ENCODE measurements around the gene SCRN3. TPM values are rescaled to one million over a fixed set of nuclear protein-coding genes. Genes with fewer than 3 reads are reported as not detected.
"Not testable (repeated sequence)": the region's sequence is repeated elsewhere in the genome, so short reads cannot be mapped to it uniquely, and the experiment has no call there.

SCRN3 gene
- total RNA-seq, 1 donor from 2014 or later = 17.3 TPM

GRCh38 chr2:174385201-174385600 is 10.3 kb upstream of the SCRN3 start:
- no peak overlapping the region for H3K27ac Mint-ChIP-seq
- peaks cover 41% of the 10 kb centered on the region for H3K36me3 Mint-ChIP-seq (ENCODE audit: low read depth)
- no peak for DNase-seq (ENCODE audit: low spot score)
- H3K4me3 Mint-ChIP-seq (ENCODE audit: low read depth) = no peak overlapping the region
- H3K27me3 Mint-ChIP-seq (ENCODE audit: low read depth) = no peaks in the 10 kb centered on the region
- peaks cover 3% of the 10 kb centered on the region for H3K9me3 Mint-ChIP-seq
- intact Hi-C loops (cut with micrococcal nuclease) = no loop called here
- H3K4me1 Mint-ChIP-seq (ENCODE audit: low read depth) = peaks cover 7% of the 10 kb centered on the region

- H3K4me1 Mint-ChIP-seq (ENCODE audit: low read depth) = peaks cover 19% of the 10 kb centered on the region
- H3K36me3 Mint-ChIP-seq (ENCODE audit: low read depth) = peaks cover 47% of the 10 kb centered on the region
- H3K4me3 Mint-ChIP-seq (ENCODE audit: low read depth); H3K27me3 Mint-ChIP-seq (ENCODE audit: low read depth); DNase-seq (ENCODE audit: low spot score); intact Hi-C loops (cut with micrococcal nuclease); H3K27ac Mint-ChIP-seq; H3K9me3 Mint-ChIP-seq: not testable (repeated sequence)
Observed at GRCh38 chr2:174388706-174389105, 6.8 kb upstream of the SCRN3 start.

GRCh38 chr2:174389542-174389941 is 6.0 kb upstream of the SCRN3 start:
- no peak overlapping the region for H3K27ac Mint-ChIP-seq
- H3K9me3 Mint-ChIP-seq = peaks cover 3% of the 10 kb centered on the region
- H3K36me3 Mint-ChIP-seq (ENCODE audit: low read depth) = peaks cover 50% of the 10 kb centered on the region

GRCh38 chr2:174390303-174390702 is 5.2 kb upstream of the SCRN3 start:
- not testable (repeated sequence) for H3K27ac Mint-ChIP-seq; H3K27me3 Mint-ChIP-seq (ENCODE audit: low read depth); DNase-seq (ENCODE audit: low spot score); H3K9me3 Mint-ChIP-seq; H3K4me3 Mint-ChIP-seq (ENCODE audit: low read depth)
- H3K36me3 Mint-ChIP-seq (ENCODE audit: low read depth) = peaks cover 50% of the 10 kb centered on the region
- intact Hi-C loops (cut with micrococcal nuclease) = loop anchor here (10.0 kb wide), 1 partner anchor 294 kb away; no protein-coding TSS in a partner anchor
- H3K4me1 Mint-ChIP-seq (ENCODE audit: low read depth) = peaks cover 26% of the 10 kb centered on the region

More at GRCh38 chr2:174389542-174389941, 6.0 kb upstream of the SCRN3 start:
- intact Hi-C loops (cut with micrococcal nuclease) = no loop called here
- H3K27me3 Mint-ChIP-seq (ENCODE audit: low read depth) = no peaks in the 10 kb centered on the region
- no peak overlapping the region for H3K4me3 Mint-ChIP-seq (ENCODE audit: low read depth)
- no peak for DNase-seq (ENCODE audit: low spot score)
- H3K4me1 Mint-ChIP-seq (ENCODE audit: low read depth) = peaks cover 23% of the 10 kb centered on the region

GRCh38 chr2:174392706-174393105 is 2.8 kb upstream of the SCRN3 start:
- no peak for DNase-seq (ENCODE audit: low spot score)
- intact Hi-C loops (cut with micrococcal nuclease) = loop anchor here (10.0 kb wide), 1 partner anchor 292 kb away; no protein-coding TSS in a partner anchor
- H3K27ac Mint-ChIP-seq = no peak overlapping the region
- H3K9me3 Mint-ChIP-seq = peaks cover 3% of the 10 kb centered on the region
- H3K4me1 Mint-ChIP-seq (ENCODE audit: low read depth) = peaks cover 32% of the 10 kb centered on the region
- H3K4me3 Mint-ChIP-seq (ENCODE audit: low read depth) = peak overlapping the region; percentile 21
- no peaks in the 10 kb centered on the region for H3K27me3 Mint-ChIP-seq (ENCODE audit: low read depth)
- peaks cover 43% of the 10 kb centered on the region for H3K36me3 Mint-ChIP-seq (ENCODE audit: low read depth)

- peak overlapping the region; percentile 99 for H3K27ac Mint-ChIP-seq
- peaks cover 22% of the 10 kb centered on the region for H3K36me3 Mint-ChIP-seq (ENCODE audit: low read depth)
- H3K9me3 Mint-ChIP-seq = no peaks in the 10 kb centered on the region
- H3K4me3 Mint-ChIP-seq (ENCODE audit: low read depth) = peak overlapping the region; percentile 99
- no peaks in the 10 kb centered on the region for H3K27me3 Mint-ChIP-seq (ENCODE audit: low read depth)
- no peak for DNase-seq (ENCODE audit: low spot score)
- intact Hi-C loops (cut with micrococcal nuclease) = loop anchor here (5.0 to 10.0 kb wide), 4 partner anchors 96 to 434 kb away; partner anchors contain the start of gene OLA1
- H3K4me1 Mint-ChIP-seq (ENCODE audit: low read depth) = peaks cover 27% of the 10 kb centered on the region
Observed at GRCh38 chr2:174395969-174396630, 570 bp downstream of the SCRN3 start.

- H3K4me1 Mint-ChIP-seq (ENCODE audit: low read depth) = peaks cover 19% of the 10 kb centered on the region
- H3K36me3 Mint-ChIP-seq (ENCODE audit: low read depth) = peaks cover 21% of the 10 kb centered on the region
- intact Hi-C loops (cut with micrococcal nuclease) = loop anchor here (5.0 to 10.0 kb wide), 4 partner anchors 95 to 435 kb away; partner anchors contain the start of gene OLA1
Observed at GRCh38 chr2:174397773-174398172, 2.2 kb downstream of the SCRN3 start.

GRCh38 chr2:174399171-174399570 is 3.6 kb downstream of the SCRN3 start:
- intact Hi-C loops (cut with micrococcal nuclease) = loop anchor here (5.0 to 10.0 kb wide), 4 partner anchors 93 to 437 kb away; partner anchors contain the start of gene OLA1

More at GRCh38 chr2:174397773-174398172, 2.2 kb downstream of the SCRN3 start:
- Mint-ChIP-seq H3K27me3 (ENCODE audit: low read depth) (no peaks in the 10 kb centered on the region), H3K9me3 (no peaks in the 10 kb centered on the region), H3K4me3 (ENCODE audit: low read depth) (no peak overlapping the region), H3K27ac (no peak overlapping the region)
- DNase-seq (ENCODE audit: low spot score) = no peak

DNA sequence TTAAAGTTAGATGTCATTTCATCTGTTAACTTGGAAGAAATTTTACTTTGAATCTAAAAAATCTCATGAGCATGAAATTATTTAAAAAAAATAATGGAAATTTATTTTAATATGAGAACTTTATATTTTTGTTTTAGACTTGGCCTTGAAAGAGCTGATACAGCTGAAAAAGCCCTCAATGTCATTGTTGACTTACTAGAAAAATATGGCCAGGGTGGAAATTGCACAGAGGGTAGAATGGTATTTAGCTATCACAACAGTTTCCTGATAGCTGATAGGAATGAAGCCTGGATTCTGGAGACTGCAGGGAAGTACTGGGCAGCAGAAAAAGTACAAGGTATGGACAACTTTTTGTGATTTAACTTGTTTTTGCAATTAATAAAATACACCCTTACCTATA is 5.3 kb downstream of the SCRN3 start:
- no peak for DNase-seq (ENCODE audit: low spot score)
- Mint-ChIP-seq H3K4me3 (ENCODE audit: low read depth) (no peak overlapping the region), H3K4me1 (ENCODE audit: low read depth) (peaks cover 5% of the 10 kb centered on the region), H3K9me3 (no peaks in the 10 kb centered on the region), H3K27me3 (ENCODE audit: low read depth) (no peaks in the 10 kb centered on the region), H3K27ac (no peak overlapping the region), H3K36me3 (ENCODE audit: low read depth) (peaks cover 19% of the 10 kb centered on the region)
- intact Hi-C loops (cut with micrococcal nuclease) = no loop called here

More at GRCh38 chr2:174399171-174399570, 3.6 kb downstream of the SCRN3 start:
- peaks cover 12% of the 10 kb centered on the region for H3K4me1 Mint-ChIP-seq (ENCODE audit: low read depth)
- no peak overlapping the region for H3K27ac Mint-ChIP-seq
- H3K36me3 Mint-ChIP-seq (ENCODE audit: low read depth) = peaks cover 22% of the 10 kb centered on the region
- no peaks in the 10 kb centered on the region for H3K27me3 Mint-ChIP-seq (ENCODE audit: low read depth)
- H3K9me3 Mint-ChIP-seq = no peaks in the 10 kb centered on the region
- DNase-seq (ENCODE audit: low spot score) = no peak
- H3K4me3 Mint-ChIP-seq (ENCODE audit: low read depth) = no peak overlapping the region

GRCh38 chr2:174403628-174404027 is 8.1 kb downstream of the SCRN3 start:
- Mint-ChIP-seq H3K4me1 (ENCODE audit: low read depth) (no peaks in the 10 kb centered on the region), H3K4me3 (ENCODE audit: low read depth) (no peak overlapping the region), H3K27me3 (ENCODE audit: low read depth) (no peaks in the 10 kb centered on the region), H3K27ac (no peak overlapping the region), H3K9me3 (no peaks in the 10 kb centered on the region), H3K36me3 (ENCODE audit: low read depth) (peaks cover 19% of the 10 kb centered on the region)
- DNase-seq (ENCODE audit: low spot score) = no peak
- intact Hi-C loops (cut with micrococcal nuclease) = no loop called here

DNA sequence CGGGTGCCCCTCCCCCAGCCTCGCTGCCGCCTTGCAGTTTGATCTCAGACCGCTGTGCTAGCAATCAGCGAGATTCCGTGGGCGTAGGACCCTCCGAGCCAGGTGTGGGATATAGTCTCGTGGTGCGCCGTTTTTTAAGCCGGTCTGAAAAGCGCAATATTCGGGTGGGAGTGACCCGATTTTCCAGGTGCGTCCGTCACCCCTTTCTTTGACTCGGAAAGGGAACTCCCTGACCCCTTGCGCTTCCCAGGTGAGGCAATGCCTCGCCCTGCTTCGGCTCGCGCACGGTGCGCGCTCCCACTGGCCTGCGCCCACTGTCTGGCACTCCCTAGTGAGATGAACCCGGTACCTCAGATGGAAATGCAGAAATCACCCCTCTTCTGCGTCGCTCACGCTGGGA is 14.5 kb downstream of the SCRN3 start:
- Mint-ChIP-seq H3K4me3 (ENCODE audit: low read depth) (peak overlapping the region; percentile 21), H3K36me3 (ENCODE audit: low read depth) (peaks cover 16% of the 10 kb centered on the region)
- DNase-seq (ENCODE audit: low spot score); H3K9me3 Mint-ChIP-seq; H3K4me1 Mint-ChIP-seq (ENCODE audit: low read depth); H3K27ac Mint-ChIP-seq; intact Hi-C loops (cut with micrococcal nuclease); H3K27me3 Mint-ChIP-seq (ENCODE audit: low read depth): not testable (repeated sequence)

- no peak overlapping the region for H3K27ac Mint-ChIP-seq
- peaks cover 16% of the 10 kb centered on the region for H3K36me3 Mint-ChIP-seq (ENCODE audit: low read depth)
- intact Hi-C loops (cut with micrococcal nuclease) = no loop called here
- H3K4me1 Mint-ChIP-seq (ENCODE audit: low read depth) = no peaks in the 10 kb centered on the region
- no peaks in the 10 kb centered on the region for H3K9me3 Mint-ChIP-seq
- H3K27me3 Mint-ChIP-seq (ENCODE audit: low read depth) = no peaks in the 10 kb centered on the region
- no peak overlapping the region for H3K4me3 Mint-ChIP-seq (ENCODE audit: low read depth)
- DNase-seq (ENCODE audit: low spot score) = no peak
Observed at GRCh38 chr2:174412256-174412655, 16.7 kb downstream of the SCRN3 start.

DNA sequence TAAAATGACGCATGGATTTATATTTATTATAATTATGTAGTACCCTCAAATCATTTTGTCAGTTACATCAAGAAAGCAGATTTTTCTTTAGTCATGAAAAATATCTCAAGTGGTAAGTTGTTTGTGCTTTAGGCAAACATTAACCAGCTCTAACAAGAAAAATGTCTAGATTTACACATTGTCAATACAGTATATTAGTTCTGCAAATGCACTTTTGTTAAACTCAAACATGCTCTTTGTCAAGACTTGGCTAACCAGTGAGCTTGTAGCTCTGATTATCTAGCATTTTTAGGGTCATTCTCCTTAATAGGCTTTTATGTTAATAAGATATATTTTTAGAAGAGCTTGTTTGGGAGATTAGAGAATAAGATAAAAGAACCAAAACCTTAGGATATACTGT is 32.7 kb downstream of the SCRN3 start:
- H3K4me1 Mint-ChIP-seq (ENCODE audit: low read depth) = no peaks in the 10 kb centered on the region
- no peak overlapping the region for H3K27ac Mint-ChIP-seq
- no peaks in the 10 kb centered on the region for H3K9me3 Mint-ChIP-seq
- H3K27me3 Mint-ChIP-seq (ENCODE audit: low read depth) = no peaks in the 10 kb centered on the region
- peaks cover 3% of the 10 kb centered on the region for H3K36me3 Mint-ChIP-seq (ENCODE audit: low read depth)
- no peak overlapping the region for H3K4me3 Mint-ChIP-seq (ENCODE audit: low read depth)
- no peak for DNase-seq (ENCODE audit: low spot score)
- intact Hi-C loops (cut with micrococcal nuclease) = no loop called here

Data from activated T-helper 2 cell treated with anti-CD3 and anti-CD28 coated beads, Interferon-gamma antibody, Interleukin-2, Interleukin-4, amounts not matched to agents 10 μg/mL and 5 μg/mL and 100 μg/mL, durations not matched to agents 14 hours and 24 hours and 36 hours (primary cell).